Inflammatory macrophage treated with lipopolysaccharide for 4 hours (primary cell): Measurements from ENCODE around the gene PASK.

Source experiments
- DNase-seq: peaks from one replicate; pipeline ENCODE4 v3.0.0-alpha.2; 2020

PASK gene

DNA sequence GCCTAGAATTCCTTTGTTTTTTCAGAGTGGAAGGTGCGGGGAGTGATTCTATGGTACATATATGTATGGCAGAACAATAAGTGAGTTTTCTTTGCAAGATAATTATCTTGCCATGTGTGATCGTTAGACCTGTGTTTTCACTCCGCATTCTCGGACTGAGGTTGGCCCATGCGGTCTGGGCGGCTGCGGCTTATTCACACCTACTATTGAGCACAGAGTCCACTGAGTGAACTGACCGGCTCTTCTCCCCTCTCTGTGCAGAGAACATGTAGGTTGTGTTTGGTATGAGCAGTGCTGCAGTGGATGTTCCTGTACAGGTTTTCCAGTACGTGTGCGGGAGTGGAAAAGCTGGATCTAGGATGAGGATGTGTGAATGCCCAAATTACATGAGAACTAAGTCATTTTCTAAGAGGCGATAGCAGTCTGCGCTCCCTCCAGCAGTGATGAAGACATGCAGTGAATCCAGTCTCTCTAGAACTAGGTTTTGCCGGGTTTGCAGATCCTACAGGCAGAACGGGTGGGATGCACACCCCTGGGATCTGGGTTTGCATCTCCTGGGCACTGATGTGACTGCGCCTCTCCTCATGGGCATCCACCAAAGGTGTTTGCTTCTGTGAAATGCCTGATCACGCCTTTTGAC, 74.3 kb downstream of the PASK start:
- no peak for DNase-seq

DNA sequence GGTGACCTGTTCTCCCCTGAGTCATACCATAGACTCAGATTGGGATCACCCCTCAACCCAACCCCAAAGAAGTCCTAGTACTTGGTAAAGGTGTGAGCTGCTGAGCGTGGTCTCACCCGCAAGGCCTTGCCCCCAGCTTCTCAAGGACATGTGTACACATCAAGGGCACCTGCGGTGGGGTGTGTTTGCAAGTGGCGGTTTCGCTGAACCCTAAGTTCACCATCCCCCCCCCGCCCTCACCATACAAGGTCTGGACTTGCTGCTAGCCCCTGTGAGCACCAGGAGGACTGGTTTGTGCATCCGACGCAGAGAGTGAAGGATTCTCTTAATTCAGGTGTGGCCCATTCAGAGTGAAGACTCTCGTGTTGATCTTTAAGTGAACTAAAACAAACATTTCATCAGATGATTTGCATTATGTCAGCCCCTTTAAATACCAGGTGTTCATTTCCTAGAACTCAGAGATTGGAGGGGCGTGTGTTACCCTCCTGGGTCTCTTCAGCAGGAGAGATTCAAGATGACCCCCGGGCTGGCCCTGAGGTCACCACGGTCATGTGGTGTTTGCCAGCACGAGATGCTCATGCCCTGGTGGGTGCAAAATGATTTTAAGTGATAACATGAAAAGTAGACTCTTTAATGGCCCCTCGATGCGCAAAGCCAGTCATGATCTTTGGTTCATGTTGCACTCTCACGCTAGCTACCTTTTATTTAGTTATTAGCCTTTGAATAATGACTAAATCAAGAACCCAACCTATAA, 75.0 kb downstream of the PASK start:
- DNase-seq = no peak

DNA sequence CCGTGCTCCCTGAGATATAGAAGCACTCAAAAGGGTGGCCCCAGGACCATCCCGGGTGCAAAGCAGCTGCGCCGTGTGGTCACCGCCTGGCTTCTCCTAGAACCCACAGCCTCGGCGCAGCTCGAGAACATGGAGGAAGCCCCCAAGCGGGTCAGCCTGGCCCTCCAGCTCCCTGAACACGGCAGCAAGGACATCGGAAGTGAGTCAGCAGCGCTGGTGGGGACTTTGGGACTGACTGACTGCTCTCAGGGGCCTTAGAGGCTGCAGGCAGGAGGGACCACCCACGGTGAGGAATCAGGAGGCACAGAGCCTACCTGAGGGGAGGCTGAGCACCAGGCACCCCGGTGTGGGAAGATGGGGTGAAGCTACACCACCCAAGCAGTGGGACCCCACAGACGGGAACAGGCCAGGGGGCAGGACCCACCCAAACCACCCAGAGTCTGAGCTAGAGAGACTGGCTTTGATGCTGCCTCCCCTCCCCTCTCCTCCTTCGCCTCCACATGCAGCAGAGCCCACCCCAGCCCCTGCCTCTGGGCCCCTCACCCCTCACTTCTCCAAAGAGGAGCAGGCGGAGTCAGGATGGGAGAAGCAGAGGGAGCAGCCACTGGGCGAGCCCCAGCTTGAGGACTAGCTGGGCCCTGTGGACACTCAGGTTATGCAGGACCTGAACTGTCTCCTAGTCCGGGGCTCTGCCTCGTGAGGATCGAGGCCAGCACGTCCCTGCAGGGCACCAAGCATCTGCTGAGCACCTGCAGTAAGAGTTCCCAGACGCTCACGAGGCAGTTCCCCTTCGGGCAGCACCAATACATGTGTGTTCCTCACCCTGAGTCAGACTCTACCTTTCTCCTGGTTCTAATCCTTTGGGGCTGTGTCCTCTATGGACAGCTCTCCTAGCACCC, 75.9 kb downstream of the PASK start:
- no peak for DNase-seq

DNA sequence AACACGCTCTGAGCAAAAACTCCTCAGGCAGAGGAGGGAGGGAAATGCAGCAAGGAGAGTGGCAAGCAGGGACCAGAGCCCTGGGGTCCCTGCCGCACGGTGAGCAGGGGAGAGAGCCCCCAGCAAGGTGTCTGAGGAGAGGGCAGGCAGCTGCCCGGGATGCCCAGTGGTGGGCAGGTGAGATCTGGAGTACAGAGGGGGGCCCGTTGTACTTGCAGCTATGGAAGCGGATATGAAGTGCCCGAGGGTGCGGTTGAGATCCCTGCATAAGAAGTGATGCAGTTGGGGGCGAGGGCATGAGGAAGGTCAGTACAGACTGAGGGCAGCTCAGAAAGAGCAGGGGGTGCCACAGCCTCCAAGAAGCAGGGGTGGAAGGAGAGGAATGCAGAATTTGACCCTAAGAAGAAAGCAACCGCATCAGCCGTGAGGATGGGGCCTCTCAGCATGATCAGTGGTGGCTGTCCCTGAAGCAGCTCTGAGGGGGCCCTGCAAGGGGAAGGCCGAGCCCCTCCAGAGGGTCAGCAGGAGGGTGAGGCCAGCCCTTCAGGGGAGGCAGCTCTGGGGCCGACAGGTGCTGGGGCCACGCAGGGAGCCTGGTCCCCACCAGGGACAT, 76.6 kb downstream of the PASK start:
- no peak for DNase-seq

DNA sequence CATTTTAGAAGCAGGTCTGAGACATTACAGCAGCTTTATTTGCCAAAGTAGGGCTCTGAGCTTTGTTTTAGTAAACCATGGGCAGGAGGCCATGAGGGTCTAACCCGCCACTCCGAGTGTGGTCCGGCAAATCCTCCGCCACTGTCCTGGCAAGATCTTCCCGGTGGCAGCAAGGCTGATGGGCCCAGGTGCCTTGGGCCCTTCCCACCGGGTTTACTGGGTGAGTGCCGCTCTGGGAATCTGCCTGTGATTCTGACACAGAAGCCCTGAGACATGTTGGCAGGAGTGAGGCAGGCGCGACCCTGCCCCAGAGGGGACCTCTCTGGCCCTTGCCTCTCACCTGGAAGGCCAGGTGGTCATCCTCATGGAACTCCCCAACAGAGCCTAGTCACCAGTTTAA, 77.1 kb downstream of the PASK start:
- no peak for DNase-seq

DNA sequence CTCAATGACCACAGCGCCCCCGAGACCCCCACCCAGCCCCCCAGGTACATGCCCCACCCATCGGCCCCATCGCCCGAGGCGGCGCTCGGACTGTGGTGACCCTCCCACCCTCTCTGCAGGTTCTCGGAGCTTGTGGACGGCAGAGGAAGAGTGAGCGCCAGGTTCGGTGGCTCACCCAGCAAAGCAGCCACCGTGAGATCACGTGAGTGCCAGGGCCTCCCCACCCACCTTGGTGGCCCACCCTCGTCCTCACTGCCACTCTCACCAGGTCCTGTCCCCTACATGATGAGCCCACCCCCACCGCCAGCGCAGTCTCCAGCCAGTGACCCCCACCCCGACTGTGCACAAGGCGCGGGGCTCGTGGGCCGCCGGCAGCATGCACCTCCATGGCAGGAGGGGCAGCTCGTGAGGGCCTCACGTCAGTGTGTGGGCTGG, 77.6 kb downstream of the PASK start:
- no peak for DNase-seq

DNA sequence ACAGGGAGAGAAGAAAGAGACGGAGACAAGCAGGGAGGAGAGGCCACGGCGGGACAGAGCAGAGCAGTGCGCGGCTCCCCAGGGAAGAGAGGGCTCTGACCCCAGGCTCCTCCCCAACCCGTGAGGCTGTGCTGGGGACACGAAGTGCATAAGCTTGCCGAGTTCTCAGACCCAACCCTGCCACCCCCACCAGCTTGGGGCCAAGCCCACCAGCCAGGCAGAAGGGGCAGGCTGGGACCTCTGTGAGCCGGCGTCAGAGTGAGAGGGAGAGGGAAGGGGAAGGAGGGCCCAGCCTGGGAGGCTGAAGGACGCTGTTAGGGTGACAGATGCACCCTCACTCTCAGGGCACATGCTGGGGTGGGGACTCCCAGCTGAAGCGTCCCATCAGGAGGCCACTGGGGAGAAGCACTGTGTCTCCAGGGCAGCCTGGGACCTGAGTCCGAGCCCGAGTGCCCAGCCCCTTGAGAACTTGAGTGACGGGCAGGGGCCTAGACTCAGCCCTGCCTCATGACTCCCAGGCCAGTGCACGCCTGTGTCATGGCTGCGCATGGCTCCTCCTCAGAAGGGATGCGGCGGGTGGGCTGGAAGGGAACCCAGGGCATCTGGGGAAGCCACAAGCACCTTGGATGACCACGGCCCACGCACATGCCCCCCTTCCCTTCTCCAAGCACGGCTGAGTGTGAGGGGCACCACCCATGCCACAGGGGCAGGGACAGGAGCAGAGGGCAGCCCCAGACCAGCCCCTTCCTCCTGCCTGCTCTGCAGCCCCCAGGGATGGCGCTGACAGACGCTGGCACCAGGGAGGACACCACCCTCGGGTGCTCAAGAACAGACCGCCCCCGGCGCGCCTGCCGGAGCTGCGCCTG, 78.2 kb downstream of the PASK start:
- no peak for DNase-seq

DNA sequence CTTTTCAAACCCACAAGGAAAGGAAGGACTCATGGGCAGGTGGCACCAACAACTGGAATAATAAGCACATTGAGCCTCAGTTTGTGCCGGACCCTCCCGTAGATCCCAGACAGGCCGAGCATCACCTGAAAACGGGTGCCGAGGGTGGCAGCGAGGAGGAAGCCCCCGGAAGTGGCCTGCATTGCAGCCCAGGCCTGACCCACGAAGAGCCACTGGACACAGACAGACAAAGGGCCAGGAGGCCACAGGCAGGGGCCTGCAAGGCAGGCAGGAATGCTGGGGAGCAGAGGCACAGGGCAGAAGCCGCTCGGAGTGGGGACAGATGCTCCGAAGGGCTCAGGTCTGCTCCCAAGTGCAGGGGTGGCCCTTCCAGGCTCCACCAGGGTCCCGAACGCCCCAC, 78.9 kb downstream of the PASK start:
- no peak for DNase-seq

DNA sequence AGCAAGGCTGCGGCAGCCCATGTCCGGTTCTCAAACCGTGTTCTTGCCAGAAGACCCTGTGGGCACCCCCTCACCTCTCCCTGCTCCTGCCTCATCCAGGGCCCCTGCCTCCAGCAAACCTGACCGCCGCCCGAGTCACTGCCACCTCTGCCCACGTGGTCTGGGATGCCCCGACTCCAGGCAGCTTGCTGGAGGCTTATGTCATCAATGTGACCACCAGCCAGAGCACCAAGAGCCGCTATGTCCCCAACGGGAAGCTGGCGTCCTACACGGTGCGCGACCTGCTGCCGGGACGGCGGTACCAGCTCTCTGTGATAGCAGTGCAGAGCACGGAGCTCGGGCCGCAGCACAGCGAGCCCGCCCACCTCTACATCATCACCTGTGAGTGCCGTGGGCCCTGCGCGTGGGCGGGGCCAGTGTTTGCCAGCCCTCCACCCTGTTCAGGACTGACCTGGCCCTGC, 79.4 kb downstream of the PASK start:
- DNase-seq = no peak

DNA sequence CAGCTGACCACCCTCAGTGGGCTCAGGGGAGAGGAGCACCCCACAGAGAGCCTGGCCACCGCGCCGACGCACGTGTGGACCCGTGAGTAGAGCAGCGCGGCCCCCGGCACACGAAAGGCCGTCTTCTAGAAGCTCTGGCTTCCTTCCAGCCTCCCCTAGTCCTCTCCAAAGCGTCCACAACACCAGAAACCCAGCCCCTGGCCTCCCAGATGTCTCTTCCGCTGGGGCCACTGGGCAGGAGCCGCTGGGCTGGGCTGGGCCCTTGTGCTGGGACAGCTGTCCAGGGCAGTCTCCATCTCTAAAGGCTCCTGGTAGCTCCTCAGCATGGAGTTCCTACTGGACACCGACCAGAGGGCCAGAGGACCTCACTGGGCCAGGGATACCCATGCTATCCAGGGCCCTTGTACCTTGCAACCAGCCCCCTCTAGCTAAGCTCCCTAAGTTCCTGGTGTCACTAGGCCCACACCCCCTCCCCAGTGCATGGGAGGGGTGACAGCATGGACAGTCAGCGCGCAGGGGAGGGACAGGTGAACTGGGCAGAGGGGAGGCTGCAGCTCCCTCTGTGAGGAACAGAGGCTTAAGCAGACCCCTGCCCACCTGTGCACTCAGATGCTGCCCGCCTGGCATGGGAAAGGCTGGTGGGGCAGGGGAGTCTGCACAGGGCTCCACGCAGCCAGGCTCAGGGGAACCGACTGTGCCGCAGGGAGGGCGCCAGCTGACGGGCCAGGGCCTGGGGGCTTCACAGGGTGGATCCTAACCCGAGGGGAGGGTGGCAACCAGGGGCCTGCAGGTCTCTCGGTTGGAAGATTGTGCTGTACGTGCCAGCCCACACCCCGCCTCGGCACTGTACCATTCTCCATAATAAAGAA, 80.1 kb downstream of the PASK start:
- no peak for DNase-seq

DNA sequence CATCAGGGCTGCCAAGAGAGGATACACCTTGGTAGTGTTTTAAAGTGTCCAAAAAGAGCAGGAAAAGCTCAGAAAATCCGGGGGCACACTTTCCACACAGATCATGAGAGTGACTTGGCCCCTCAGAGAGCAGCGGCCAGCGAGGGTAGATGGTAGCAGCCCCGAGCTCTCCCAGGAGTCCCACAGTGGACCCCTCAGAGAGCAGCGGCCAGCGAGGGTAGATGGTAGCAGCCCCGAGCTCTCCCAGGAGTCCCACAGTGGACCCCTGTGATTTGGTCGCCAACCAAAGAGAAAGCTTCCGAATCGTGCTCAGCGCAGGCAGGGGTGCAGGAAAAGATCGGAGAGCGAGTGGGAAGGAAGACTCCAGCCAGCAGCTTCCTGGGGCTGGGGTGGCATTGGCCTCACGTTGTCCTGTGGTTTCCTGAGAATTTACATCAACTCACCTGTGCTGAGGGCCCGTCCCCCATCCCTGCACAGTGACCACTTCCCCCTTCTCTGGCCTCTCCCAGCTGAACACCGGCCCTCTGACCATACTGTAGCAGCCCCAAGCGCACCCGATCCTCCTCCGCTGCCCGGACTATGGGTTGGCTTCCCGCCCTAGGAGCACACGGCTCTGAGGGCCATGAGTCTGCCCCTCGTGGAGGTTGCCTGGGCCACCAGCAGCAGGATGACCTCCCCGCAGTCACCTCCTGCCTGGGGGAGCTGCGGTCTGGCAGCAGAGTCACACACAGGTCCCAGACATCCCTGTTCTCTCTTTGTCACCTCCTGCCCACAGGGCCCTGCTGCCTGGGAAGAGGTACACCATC, 80.9 kb downstream of the PASK start:
- DNase-seq = no peak

DNA sequence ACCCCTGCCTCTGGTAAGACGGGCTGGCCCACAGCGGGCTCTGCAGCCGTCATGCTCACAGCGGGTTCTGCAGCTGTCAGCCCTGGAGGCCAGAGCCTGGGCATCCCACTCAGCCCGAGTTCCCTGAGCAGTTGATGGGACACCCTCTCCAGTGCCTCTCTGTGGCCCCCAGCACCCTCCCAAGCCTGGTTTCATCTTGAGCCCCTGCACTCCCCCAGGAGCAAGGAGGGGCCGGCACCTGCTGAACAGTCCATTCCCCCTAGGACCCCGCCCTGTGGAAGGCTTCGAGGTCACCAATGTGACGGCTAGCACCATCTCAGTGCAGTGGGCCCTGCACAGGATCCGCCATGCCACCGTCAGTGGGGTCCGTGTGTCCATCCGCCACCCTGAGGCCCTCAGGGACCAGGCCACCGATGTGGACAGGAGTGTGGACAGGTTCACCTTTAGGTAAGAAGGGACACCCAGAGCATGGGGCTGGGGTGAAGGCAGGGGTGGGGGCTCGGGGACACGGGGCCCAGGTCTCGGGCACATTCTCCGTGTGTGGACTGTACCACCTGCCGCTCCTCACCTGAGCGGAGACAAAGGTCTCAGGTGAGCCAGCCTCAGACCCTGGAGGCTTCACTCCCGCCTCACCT, 81.7 kb downstream of the PASK start:
- DNase-seq = no peak

DNA sequence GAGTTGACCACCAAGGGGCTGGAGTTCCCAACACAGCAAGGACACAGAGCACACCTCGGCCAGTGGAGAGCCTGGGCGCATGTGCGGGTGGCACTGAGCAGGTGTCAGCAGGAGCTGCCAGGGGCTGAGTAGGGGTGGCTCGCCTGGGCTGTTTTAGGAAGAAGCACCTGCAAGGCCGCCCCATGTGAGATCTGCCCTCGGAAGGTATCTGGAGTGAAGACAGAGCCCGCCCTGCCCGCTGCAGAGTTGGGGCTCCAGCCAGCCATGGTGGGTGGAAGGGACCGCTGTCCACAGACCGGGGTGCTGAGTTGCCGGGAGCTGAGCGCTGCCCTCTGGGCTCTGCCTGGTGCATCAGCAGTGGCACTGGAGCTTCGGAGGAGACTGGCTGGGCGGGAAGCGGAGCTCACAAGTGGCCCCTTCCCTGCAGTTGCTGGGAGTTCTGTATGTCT, 82.4 kb downstream of the PASK start:
- DNase-seq = no peak

DNA sequence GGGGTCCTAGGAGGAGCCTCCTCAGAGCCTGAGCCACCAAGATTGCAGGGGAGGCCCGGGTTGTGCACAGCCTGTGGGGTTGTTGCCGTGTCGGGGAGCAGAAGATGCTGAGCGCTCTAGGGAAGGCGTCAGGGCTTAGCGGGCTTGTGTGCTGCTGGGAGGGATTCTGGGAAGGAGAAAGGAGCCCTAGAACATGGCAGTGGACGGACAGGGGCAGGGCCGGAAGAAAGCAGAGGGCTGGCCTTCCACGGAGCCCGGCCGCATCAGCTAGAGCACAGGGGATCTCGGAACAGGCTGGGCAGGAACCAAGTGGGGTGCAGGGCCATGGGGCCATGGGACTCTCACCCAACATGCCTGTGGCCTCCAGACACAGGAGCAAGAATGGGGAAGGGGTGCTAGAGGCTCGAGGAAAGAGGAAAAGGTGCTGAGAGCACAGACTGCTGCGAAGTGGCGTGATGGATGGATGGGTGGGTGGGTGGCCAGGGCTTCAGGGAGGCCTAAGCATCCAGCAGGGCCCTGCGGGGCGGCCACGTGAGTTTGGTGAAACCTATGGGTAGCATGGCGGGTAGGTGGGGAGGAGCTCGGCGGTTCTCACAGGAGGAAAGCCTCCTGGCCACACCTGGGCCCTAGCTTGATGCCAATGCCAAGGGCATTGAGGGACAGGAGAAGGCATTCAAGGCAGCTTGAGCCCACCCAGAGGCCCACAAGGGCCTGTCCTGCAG, 82.9 kb downstream of the PASK start:
- DNase-seq = no peak

DNA sequence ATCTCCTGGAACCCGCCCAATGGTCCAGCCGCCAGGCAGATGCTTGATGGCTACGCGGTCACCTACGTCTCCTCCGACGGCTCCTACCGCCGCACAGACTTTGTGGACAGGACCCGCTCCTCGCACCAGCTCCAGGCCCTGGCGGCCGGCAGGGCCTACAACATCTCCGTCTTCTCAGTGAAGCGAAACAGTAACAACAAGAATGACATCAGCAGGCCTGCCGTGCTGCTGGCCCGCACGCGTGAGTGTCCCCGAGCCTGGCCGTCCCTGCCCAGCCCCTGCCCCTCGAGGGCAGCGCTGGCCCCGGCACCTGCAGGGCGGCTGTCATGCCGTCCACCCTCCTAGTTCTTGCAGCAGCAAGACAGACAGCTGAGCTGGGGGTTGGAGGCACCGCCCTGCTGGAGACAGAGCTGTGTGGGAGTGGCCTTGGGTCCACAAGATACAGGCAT, 83.9 kb downstream of the PASK start:
- no peak for DNase-seq

DNA sequence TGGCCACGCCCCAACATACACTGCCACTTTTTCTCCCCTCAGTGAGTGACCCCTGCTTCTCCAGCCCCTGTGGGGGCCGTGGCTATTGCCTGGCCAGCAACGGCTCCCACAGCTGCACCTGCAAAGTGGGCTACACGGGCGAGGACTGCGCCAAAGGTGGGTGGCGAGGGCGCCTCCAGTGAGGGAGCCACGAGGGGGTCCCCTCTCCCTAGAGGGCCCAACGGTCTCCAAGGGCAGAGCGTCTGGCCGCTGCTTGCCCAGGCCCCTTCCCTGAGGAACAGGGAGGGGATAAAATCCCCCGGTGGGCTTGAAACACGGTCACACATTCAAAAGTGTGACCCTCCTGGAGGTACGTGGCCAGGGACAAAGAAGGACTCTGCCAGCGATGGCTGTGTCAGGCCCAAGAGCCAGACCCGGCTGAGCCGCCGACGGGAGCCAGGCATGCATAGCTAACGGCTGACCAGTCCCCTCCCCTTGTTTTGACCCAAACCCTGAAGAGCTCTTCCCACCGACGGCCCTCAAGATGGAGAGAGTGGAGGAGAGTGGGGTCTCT, 84.4 kb downstream of the PASK start:
- DNase-seq = no peak

DNA sequence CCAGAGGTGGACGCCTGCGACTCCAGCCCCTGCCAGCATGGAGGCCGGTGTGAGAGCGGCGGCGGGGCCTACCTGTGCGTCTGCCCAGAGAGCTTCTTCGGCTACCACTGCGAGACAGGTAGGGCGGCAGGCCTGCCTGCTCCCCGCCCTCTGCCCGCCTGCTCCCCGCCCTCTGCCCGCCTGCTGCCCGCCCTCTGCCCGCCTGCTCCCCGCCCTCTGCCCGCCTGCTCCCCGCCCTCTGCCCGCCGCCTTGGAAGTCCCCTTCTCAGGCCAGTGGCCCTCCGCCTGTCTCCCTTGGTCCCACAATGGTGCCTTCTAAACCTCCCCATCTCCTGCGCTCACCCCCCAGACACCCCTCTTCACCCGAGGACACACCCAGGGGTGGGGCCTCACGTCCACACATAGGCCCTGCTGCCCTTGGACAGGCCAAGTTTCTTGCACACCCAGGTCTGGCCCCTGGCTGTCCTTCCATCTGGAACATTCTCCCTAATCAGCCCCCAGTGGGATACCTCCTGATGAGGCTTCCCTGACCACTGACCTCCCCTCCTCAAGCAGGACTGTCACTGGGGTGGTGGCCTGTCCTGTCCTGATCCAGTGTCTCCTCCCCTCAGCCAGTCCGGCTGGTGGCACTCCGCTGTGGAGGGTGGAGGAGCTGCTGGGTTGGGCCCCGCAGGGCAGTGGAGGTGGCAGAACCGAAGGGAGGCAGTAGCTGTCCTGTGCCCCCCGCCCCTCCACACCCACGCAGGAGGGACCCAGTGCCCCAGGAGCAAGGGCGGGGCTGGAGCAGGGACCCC, 85.1 kb downstream of the PASK start:
- DNase-seq = no peak

DNA sequence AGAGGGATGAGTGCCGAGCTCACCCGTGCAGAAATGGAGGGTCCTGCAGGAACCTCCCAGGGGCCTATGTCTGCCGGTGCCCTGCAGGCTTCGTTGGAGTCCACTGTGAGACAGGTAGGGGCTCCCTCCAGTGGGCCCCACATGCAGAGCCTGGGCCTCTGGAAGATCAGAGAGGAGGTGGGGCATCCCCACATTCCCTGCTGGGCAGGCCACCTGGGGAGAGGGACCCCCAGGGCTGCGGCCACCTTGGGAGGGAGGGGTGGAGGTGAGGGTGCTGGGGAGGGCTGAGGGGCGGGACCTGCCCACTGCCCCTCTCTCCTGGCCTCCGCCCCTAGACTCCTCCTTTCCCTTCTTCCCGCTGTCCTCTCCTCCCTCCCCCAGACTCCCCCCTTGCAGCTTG, 85.7 kb downstream of the PASK start:
- no peak for DNase-seq
